Body of pancreas (tissue), 4 donors: ENCODE results near the gene TANC1. TPM values are rescaled to one million over a fixed set of nuclear protein-coding genes. Genes with fewer than 3 reads are reported as not detected.

Experiments used
- ATAC-seq: fragments of 150-250 bp; one replicate; pipeline ENCODE4 v1.9.1; 2016
- DNase-seq, 4 donors: peaks; one replicate each; pipeline ENCODE4 v3.0.0-alpha.2; 2019
- H3K27ac ChIP-seq, 4 donors: fragments of 200-600 bp; sonication (generic); 1 replicate in 3 of 4; 2 replicates in 1 of 4; pipeline versions ENCODE4 v1.5.1 to v1.6.1; 2016 to 2019; ENCODE audit warnings: mild to moderate bottlenecking in 1 of 4, mixed read lengths in 1 of 4, moderate library complexity in 1 of 4
- H3K27me3 ChIP-seq, 2 donors: fragments of 200-600 bp; sonication (generic); one replicate each; pipeline ENCODE4 v1.6.0; 2016; ENCODE audit warnings: mild to moderate bottlenecking in 1 of 2
- H3K36me3 ChIP-seq, 2 donors: fragments of 200-600 bp; sonication (generic); replicated peaks in 1 of 2; 2 replicates each; pipeline ENCODE4 v1.5.1; 2016; ENCODE audit warnings: low read depth in 2 of 2; ENCODE audit not compliant: insufficient read depth in 1 of 2
- H3K4me1 ChIP-seq: fragments of 200-600 bp; sonication (generic); one replicate; pipeline ENCODE4 v1.6.0; 2016
- H3K4me3 ChIP-seq, 2 donors: fragments of 200-600 bp; sonication (generic); 1 replicate in 1 of 2; 2 replicates in 1 of 2; pipeline ENCODE4 v1.5.1; 2016 to 2019
- H3K9me3 ChIP-seq, 3 donors: fragments of 200-600 bp; sonication (generic); 1 replicate in 2 of 3; 2 replicates in 1 of 3; pipeline ENCODE4 v1.5.1; 2016
- CTCF ChIP-seq, 7 experiments: fragments of 450-650 bp in 4 of 7; fragments of 200-600 bp in 3 of 7; sonication (generic) in 3 of 7; IDR thresholded peaks; one replicate each; pipeline ENCODE4 v1.5.1; 2016 to 2019; ENCODE audit warnings: antibody characterized with exemption in 7 of 7
- POLR2A ChIP-seq, 3 donors: fragments of 450-650 bp; IDR thresholded peaks; one replicate each; pipeline ENCODE4 v1.6.1; 2016; ENCODE audit warnings: antibody characterized with exemption in 3 of 3, mild to moderate bottlenecking in 2 of 3
- WGBS, 2 donors: methylation state at CpG; one replicate each; pipeline ENCODE4 v1.1.5; 2017; 5-methylcytosine and 5-hydroxymethylcytosine counted together
- intact Hi-C: fragments of 100-400 bp; cut with DNase I; formaldehyde crosslinking; loops from one replicate; pipeline ENCODE4 v1.15.1; 2023
- total RNA-seq, 2 donors: library from RNA; depleted of rRNA; stranded (reverse); fragments of >200 nt; gene quantifications; one replicate each; pipeline ENCODE4 v1.1.0, GENCODE V29; 2016

Gene TANC1
- total RNA-seq, 2 donors from 2014 or later, result 23.1 to 23.3 TPM

GRCh38 chr2:159164457-159164911 is 196.0 kb downstream of the TANC1 start:
- DNase-seq, result no peak
- no peak overlapping the region for H3K27ac ChIP-seq

GRCh38 chr2:159165048-159165447 is 196.6 kb downstream of the TANC1 start:
- H3K36me3 ChIP-seq, result peaks cover 0 to 4% of the 10 kb centered on the region in 2 donors
- 74 to 89% methylated on average over 4 of the region's 4 CpGs for WGBS, 2 donors
- no peaks in the 10 kb centered on the region for H3K9me3 ChIP-seq
- no peak for ATAC-seq
- intact Hi-C loops, result no loop called here
- no peak overlapping the region for H3K27ac ChIP-seq
- H3K4me1 ChIP-seq, result no peaks in the 10 kb centered on the region
- no peak overlapping the region for H3K4me3 ChIP-seq
- DNase-seq, result no peak
- H3K27me3 ChIP-seq, result no peaks in the 10 kb centered on the region
- TF ChIP-seq POLR2A (IDR thresholded peaks at IDR 0.05), result no peak
- no peak for TF ChIP-seq CTCF (IDR thresholded peaks at IDR 0.05)

More at GRCh38 chr2:159164457-159164911, 196.0 kb downstream of the TANC1 start:
- no peak for ATAC-seq
- TF ChIP-seq CTCF (IDR thresholded peaks at IDR 0.05), result no peak
- TF ChIP-seq POLR2A (IDR thresholded peaks at IDR 0.05), result no peak
- no peaks in the 10 kb centered on the region for H3K9me3 ChIP-seq
- no peaks in the 10 kb centered on the region for H3K27me3 ChIP-seq
- WGBS, 2 donors, result 88 to 100% methylated on average over 3 of the region's 3 CpGs
- H3K4me3 ChIP-seq, result no peak overlapping the region
- peaks cover 0 to 4% of the 10 kb centered on the region in 2 donors for H3K36me3 ChIP-seq
- no peaks in the 10 kb centered on the region for H3K4me1 ChIP-seq
- intact Hi-C loops, result no loop called here

GRCh38 chr2:159168707-159169106 is 200.3 kb downstream of the TANC1 start:
- Histone ChIP-seq H3K36me3 (peaks cover 0 to 6% of the 10 kb centered on the region in 2 donors), H3K27me3 (no peaks in the 10 kb centered on the region), H3K27ac (no peak overlapping the region), H3K4me1 (no peaks in the 10 kb centered on the region), H3K4me3 (no peak overlapping the region), H3K9me3 (no peaks in the 10 kb centered on the region)
- intact Hi-C loops, result no loop called here
- TF ChIP-seq POLR2A (IDR thresholded peaks at IDR 0.05) (no peak), CTCF (IDR thresholded peaks at IDR 0.05) (peak in 4 of 7 experiments; percentile 7 to 28 (median 26))
- ATAC-seq (peak; percentile 27), DNase-seq (no peak)
- 79% methylated on average over 1 of the region's 1 CpG for WGBS, 2 donors

GRCh38 chr2:159169187-159169586 is 200.7 kb downstream of the TANC1 start:
- H3K4me3 ChIP-seq, result no peak overlapping the region
- H3K4me1 ChIP-seq, result no peaks in the 10 kb centered on the region
- H3K36me3 ChIP-seq, result peaks cover 0 to 7% of the 10 kb centered on the region in 2 donors
- TF ChIP-seq POLR2A (IDR thresholded peaks at IDR 0.05), result no peak
- no peak for TF ChIP-seq CTCF (IDR thresholded peaks at IDR 0.05)
- DNase-seq, result no peak
- H3K27ac ChIP-seq, result no peak overlapping the region
- intact Hi-C loops, result no loop called here
- WGBS, 2 donors, result 78 to 81% methylated on average over 6 of the region's 6 CpGs
- no peaks in the 10 kb centered on the region for H3K27me3 ChIP-seq
- no peaks in the 10 kb centered on the region for H3K9me3 ChIP-seq
- ATAC-seq, result no peak

GRCh38 chr2:159172403-159172802 is 204.0 kb downstream of the TANC1 start:
- Histone ChIP-seq H3K27ac (no peak overlapping the region), H3K36me3 (peaks cover 0 to 8% of the 10 kb centered on the region in 2 donors), H3K4me3 (no peak overlapping the region), H3K9me3 (no peaks in the 10 kb centered on the region), H3K4me1 (peaks cover 12% of the 10 kb centered on the region), H3K27me3 (no peaks in the 10 kb centered on the region)
- no peak for DNase-seq
- TF ChIP-seq POLR2A (IDR thresholded peaks at IDR 0.05) (no peak), CTCF (IDR thresholded peaks at IDR 0.05) (no peak)
- 85 to 89% methylated on average over 3 of the region's 3 CpGs for WGBS, 2 donors
- no peak for ATAC-seq
- intact Hi-C loops, result no loop called here
